ENCODE data around the gene NDUFA7. TPM values are rescaled to one million over a fixed set of nuclear protein-coding genes. Genes with fewer than 3 reads are reported as not detected.

The NDUFA7 gene
- total RNA-seq, 1 experiment from 2014 or later: 50.2 TPM

- Mint-ChIP-seq H3K4me3 (ENCODE audit: unreplicated experiment) (peak overlapping the region; percentile 52), H3K27me3 (ENCODE audit: insufficient read depth, unreplicated experiment) (peaks cover 3% of the 10 kb centered on the region), H3K9me3 (ENCODE audit: unreplicated experiment) (no peaks in the 10 kb centered on the region), H3K4me1 (ENCODE audit: low read depth, unreplicated experiment) (peaks cover 8% of the 10 kb centered on the region), H3K27ac (ENCODE audit: unreplicated experiment) (no peak overlapping the region), H3K36me3 (ENCODE audit: insufficient read depth, unreplicated experiment) (no peaks in the 10 kb centered on the region)
- intact Hi-C loops (cut with micrococcal nuclease; ENCODE audit: unreplicated experiment): no loop called here
- CTCF ChIA-PET: no interaction called here
- no peaks in the 10 kb centered on the region for H3K9me3 ChIP-seq
- no TSS peak for BruUV-seq (replicated peaks)
- TF ChIP-seq CTCF (IDR thresholded peaks at IDR 0.05; ENCODE audit: insufficient read depth in 1 of 2, low read depth in 1 of 2, low read length in 1 of 2, severe bottlenecking in 1 of 2, unreplicated experiment in 1 of 2): no peak
- H3K4me1 ChIP-seq: peaks cover 8% of the 10 kb centered on the region
- H3K36me3 ChIP-seq (ENCODE audit: control insufficient read depth, insufficient read depth, low read length): no peaks in the 10 kb centered on the region
- no peak for DNase-seq
- H3K27me3 ChIP-seq (replicated peaks; ENCODE audit: control insufficient read depth, insufficient read depth, low read length): peaks cover 1% of the 10 kb centered on the region; the same call in 1 of the 2 replicates
- H3K4me3 ChIP-seq (ENCODE audit: low read depth, low read length): no peak overlapping the region
- POLR2A ChIA-PET: no interaction called here
Observed at GRCh38 chr19:8332976-8333766, 12.0 kb upstream of the NDUFA7 start.

GRCh38 chr19:8331263-8331845 lies 10.2 kb upstream of the NDUFA7 start:
- H3K27me3 Mint-ChIP-seq (ENCODE audit: insufficient read depth, unreplicated experiment): peaks cover 3% of the 10 kb centered on the region
- H3K4me3 Mint-ChIP-seq (ENCODE audit: unreplicated experiment): no peak overlapping the region
- no peak overlapping the region for H3K4me3 ChIP-seq (ENCODE audit: low read depth, low read length)
- POLR2A ChIA-PET: no interaction called here
- peaks cover 8% of the 10 kb centered on the region for H3K4me1 ChIP-seq
- no peak for TF ChIP-seq CTCF (IDR thresholded peaks at IDR 0.05; ENCODE audit: insufficient read depth in 1 of 2, low read depth in 1 of 2, low read length in 1 of 2, severe bottlenecking in 1 of 2, unreplicated experiment in 1 of 2)
- H3K27me3 ChIP-seq (replicated peaks; ENCODE audit: control insufficient read depth, insufficient read depth, low read length): peaks cover 1% of the 10 kb centered on the region; the same call in 1 of the 2 replicates
- CTCF ChIA-PET: no interaction called here
- BruUV-seq (replicated peaks): no TSS peak
- H3K4me1 Mint-ChIP-seq (ENCODE audit: low read depth, unreplicated experiment): peaks cover 8% of the 10 kb centered on the region
- H3K36me3 ChIP-seq (ENCODE audit: control insufficient read depth, insufficient read depth, low read length): no peaks in the 10 kb centered on the region
- no peaks in the 10 kb centered on the region for H3K9me3 ChIP-seq
- no peak overlapping the region for H3K27ac Mint-ChIP-seq (ENCODE audit: unreplicated experiment)
- no peaks in the 10 kb centered on the region for H3K9me3 Mint-ChIP-seq (ENCODE audit: unreplicated experiment)
- H3K36me3 Mint-ChIP-seq (ENCODE audit: insufficient read depth, unreplicated experiment): peaks cover 7% of the 10 kb centered on the region
- DNase-seq: no peak
- intact Hi-C loops (cut with micrococcal nuclease; ENCODE audit: unreplicated experiment): no loop called here

- no peak for DNase-seq
- H3K9me3 ChIP-seq: no peaks in the 10 kb centered on the region
- BruUV-seq (replicated peaks): no TSS peak
- Mint-ChIP-seq H3K4me3 (ENCODE audit: unreplicated experiment) (no peak overlapping the region), H3K27ac (ENCODE audit: unreplicated experiment) (no peak overlapping the region), H3K9me3 (ENCODE audit: unreplicated experiment) (no peaks in the 10 kb centered on the region), H3K27me3 (ENCODE audit: insufficient read depth, unreplicated experiment) (peaks cover 3% of the 10 kb centered on the region), H3K4me1 (ENCODE audit: low read depth, unreplicated experiment) (peaks cover 8% of the 10 kb centered on the region), H3K36me3 (ENCODE audit: insufficient read depth, unreplicated experiment) (peaks cover 16% of the 10 kb centered on the region)
- ChIA-PET CTCF (interaction anchor here (0.6 kb wide), 1 partner anchor 38 kb away, joined by 3 read pairs; no protein-coding TSS in a partner anchor), POLR2A (interaction anchor here (1.1 kb wide), 1 partner anchor 8 kb away, joined by 9 read pairs; the partner anchor contains the start of gene RPS28)
- intact Hi-C loops (cut with micrococcal nuclease; ENCODE audit: unreplicated experiment): no loop called here
- no peak for TF ChIP-seq CTCF (IDR thresholded peaks at IDR 0.05; ENCODE audit: insufficient read depth in 1 of 2, low read depth in 1 of 2, low read length in 1 of 2, severe bottlenecking in 1 of 2, unreplicated experiment in 1 of 2)
- H3K36me3 ChIP-seq (ENCODE audit: control insufficient read depth, insufficient read depth, low read length): no peaks in the 10 kb centered on the region
- no peak overlapping the region for H3K4me3 ChIP-seq (ENCODE audit: low read depth, low read length)
- H3K4me1 ChIP-seq: peaks cover 8% of the 10 kb centered on the region
- peaks cover 1% of the 10 kb centered on the region; the same call in 1 of the 2 replicates for H3K27me3 ChIP-seq (replicated peaks; ENCODE audit: control insufficient read depth, insufficient read depth, low read length)
Observed at GRCh38 chr19:8329996-8330395, 8.8 kb upstream of the NDUFA7 start.

Measured in Caco-2 (cell line).